Fibroblast of skin of right biceps (primary cell): ENCODE data around the gene KCNJ14.

Experiments used
- DNase-seq: peaks from one replicate; pipeline ENCODE4 v3.0.0-alpha.2; 2013

Gene KCNJ14

DNA sequence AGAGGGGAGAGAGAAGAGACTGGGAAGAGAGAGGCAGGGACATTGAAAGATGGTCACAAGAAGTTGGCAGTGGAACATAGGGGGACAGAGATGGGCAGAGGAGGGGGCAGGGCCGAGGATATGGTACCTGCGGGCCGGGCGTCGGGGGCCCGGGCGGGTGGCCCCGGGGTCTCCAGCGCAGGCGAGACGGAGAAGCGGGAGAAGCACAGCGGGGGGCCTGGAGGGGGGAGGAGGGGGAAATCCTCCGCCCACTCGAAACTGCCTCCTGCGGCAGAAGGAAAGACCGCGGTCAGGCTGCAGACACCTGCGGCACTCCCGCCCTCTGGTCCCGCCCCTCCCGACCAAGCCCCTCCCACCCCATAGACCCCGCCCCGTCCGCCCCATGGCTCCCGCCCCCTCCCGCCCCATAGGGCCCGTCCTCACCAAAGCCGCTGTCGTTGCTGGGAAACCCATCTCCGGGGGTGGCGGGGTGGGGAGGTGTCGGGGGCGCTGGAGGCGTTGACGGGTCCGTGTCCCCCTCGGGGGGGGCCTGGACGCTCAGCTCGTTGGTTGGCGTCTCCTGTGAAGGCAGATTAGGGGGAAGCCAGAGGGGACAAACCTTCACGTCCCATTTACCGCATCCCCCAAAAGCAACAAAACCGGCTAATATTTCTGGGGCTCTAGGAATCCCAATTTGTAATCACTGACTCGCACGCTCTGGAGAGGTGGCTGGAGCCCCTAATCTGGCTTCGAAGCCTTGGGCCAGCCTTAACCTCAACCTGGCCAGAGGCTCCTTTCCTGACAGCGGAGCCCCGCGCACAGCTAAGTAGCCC lies 35.8 kb downstream of the KCNJ14 start:
- peak; percentile 22 for DNase-seq

DNA sequence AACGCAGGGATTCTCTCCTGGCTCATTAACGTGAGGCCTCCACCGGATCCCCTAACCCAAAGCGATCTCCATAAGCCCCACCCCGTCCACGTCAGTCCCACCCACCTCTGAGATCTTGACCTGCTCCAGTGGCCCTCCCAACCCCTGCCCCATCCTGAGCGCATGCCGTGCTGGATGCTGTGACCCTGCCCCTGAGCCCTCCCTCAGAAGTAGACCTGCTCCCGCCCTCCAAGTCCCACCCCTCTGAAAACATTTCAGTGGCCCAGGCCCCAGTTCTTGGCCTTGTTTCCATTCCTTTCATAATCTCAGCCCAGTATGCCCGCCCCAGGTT lies 36.4 kb downstream of the KCNJ14 start:
- DNase-seq, result no peak

DNA sequence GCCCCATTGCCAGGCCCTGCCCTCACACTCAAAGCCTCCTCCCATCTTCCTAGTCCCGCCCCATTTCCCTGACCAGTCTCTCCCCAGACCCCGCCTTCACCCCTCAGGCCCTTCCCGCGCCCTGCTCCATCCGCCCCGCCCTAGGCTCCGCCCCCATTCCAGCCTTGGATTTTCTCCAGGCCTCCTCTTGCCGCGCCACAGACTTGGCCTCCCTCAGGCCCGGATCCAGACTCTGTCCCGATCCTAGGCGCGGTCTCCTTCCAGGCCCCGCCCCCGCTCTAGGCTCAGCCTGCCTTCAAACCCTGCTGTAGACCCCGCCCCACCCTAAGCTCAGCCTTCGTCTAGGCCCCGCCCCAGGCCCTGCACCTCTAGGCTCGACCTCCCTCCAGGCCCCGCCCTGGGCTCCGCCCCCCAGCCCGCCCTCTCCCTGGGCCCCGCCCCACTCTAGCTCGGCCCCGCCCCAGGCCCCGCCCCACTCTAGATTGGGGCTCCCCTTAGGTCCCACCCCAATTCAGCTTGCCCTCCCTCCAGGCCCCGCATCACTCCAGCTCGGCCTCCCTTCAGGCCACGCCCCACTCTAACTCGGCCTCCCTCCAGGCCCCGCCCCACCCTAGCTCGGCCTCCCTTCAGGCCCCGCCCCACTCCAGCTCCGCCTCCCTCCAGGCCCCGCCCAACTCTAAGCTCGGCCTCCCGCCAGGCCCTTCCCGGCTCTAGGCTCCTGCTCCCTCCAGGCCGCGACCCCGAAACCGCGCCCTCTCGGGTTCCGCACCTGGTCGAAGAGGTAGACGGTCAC lies 37.7 kb downstream of the KCNJ14 start:
- peak; percentile 97 for DNase-seq

DNA sequence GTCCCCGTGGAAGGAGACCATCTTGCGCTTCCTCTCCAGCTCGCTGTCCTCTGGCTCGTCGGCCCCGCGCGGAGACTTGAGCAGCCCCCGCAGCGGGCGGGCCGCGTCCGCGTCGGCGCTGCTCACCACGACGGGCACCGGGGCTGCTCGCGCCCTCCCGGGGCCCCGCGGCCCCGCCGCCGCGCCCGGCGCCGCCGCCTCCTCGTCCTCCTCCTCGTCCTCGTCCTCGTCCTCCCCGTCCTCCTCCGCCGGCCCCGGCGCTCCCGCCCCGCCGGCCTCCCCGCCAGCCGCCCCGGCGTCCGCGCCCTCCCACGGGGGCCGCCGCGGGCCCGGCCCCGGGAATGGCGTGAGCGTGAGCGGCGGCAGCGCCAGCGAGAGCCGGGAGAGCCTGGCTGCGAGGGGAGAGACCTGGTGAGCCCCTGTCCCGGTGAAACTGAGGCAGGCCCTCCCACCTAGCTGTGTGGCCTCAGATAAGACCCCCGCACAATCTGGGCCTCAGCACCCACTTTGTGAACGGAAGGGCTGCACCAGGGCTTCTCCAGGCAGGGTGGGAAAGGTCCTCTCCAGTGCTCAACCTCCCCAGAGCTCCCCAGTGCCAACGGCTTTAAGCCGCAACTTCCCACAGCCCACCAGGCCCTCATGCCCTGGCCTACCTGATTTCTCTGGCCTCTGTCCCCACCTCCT lies 38.5 kb downstream of the KCNJ14 start:
- DNase-seq, result no peak

DNA sequence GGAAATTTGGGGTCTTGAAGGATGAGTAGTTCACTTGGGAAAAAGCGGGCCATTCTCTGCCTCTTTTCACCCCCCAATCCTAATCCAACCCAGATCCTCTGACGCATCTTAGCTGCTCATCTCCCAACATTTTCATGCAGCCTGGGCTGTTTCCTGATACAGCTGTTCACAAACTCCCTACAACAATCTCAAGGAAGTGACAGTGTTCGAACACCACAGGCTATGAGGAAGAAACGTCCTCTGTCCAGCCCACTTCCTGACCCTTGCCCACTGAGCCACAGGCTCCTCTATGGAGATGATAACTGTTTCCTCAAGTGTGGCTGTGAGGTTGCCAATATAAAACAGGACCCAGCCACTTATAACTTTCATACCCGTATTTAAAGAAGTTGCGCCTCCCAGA lies 40.0 kb downstream of the KCNJ14 start:
- no peak for DNase-seq

DNA sequence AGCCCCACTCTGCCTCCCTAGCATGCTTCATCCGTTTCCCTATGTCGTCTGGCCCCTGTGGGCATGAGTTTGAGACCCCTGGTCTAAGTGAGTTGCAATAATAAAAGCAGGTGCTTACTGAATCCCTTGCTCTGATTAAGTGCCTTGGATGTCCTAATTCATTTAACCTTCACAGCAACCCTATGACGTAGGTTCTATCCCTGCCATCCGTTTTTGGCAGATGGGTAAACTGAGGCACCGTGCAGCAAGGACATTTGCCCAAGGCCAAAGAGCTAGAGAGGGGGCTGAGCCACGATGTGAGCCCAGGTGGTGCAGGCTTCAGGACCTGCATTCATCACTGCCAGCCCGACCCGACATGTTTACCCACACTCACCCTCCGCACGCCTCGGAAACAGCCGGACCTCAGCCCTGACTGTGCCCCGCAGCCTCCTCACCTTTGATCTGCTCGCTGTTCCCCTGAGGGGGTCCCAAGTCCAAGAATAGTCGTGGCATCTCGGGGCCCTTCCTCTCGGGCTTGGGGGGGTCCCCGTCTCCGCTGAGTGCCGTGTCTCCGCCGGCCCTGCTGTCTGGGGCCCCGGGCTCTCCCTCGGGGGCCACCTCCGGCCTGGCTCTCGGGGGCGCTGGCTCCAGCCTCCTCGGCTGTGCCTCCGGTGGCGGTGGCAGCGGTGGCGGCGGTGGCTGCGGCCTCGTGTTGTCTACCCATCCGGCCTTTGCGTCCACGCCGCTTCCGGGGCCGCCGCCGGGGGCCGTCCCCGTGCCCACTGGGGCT lies 41.8 kb downstream of the KCNJ14 start:
- no peak for DNase-seq

DNA sequence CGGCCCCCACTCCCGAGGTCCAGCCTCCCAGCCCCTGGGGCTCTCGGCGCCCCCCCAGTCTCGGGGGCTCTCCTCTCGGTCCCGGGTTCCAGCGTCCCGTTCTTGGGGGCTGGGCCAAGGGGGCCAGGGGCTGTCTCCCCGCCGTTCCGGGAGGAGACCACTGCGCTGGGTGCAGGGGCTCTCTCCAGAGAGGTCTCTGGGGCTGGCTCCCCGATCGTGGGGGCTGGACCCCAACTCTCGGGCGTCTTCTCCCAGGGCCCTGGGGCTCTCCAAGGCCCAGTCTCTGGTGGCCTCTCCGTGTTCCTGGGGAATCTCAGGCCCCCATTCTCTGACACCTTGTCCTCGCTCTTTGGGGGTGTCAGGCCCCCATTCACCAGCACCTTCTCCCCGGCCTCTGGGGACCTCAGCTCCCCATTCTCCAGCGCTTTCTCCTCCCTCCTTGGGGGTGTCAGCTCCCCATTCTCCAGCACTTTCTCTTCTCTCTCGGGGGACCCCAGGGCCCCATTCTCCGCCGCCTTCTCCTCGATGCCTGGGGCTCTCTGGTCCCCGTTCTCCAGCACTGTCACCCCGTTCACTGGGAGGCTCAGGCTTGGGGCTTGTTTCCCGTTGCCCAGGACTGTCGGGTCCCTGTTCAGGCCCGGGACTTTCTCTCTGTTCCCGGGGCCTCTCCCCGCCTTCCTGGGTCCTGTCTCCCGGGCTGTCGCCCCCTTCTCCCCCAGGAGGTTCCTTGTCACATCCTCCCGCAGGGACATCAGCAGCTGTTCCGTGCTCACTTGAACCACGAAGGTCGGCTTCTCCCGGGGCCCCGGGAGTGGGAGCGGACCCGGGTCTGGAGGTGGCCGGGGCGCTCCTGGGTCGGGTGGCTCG lies 42.6 kb downstream of the KCNJ14 start:
- DNase-seq, result no peak

DNA sequence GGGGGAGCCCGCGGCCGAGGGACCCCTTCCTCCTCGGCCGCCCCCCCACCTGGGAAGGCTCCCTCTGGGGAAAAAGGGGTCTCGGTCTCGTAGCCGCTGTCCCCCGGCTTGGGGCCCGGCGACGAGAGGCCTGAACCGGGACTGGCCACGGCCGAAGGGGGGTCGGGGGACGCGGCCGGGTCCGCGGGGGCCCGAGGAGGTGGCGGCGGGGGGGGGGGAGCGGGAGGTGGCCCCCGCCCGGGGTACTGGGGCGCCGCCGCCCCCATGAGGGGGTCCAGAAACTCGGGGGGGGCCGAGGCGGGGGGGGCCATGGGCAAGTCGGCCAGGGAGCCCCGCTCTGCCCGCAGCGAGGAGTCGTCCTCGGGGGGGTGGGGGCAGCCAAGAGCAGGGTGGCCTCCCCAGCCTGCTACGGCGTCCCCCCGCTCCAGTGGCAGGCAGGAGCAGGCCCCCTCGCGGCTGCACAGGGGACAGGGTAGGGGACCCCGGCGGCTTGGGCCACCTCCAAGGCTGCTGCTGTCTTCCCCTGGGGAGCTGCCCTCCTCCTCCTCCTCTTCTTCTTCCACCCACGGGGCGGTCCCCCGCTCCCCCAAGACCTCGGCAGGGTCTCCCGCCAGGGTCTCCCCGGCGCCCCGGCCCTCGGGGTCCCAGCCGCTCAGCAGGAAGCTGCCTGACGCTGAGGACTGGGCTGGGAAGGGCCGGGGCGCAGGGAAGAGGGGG lies 43.4 kb downstream of the KCNJ14 start:
- no peak for DNase-seq

DNA sequence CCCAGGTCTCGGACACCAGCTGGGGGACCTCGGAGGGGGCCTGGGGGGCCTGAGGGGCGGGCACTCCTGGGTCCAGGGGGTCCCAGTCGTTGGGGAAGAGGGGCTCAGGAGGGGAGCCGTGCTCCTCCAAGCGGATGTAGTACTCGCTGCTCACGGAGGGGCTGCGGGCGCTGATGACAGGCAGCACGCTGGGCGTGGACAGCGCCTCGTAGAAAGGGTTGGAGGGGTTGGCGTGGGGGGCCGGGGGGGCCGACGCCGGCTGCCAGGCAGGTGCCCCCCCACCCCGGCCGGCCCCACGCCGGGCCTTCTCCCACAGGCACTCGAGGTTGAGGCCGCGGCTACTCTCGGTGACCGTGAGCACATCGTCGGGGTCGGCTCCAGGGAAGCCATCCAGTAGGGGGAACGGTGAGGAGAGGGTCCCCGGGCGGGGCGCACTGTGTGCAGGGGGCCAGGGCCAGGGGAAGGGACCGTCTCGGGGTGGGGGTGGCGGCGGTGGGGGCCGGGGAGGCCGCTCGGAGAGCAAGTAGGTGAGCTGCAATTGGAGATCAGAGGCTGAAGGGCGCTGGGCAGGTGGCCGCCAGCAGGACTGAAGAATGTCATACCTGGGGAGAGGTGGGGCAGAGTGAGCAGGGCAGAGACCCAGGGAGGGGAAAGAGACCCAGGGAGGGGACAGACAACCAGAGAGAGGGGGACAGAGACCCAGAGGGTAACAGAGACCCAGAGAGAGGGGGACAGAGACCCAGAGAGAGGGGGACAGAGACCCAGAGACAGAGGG lies 44.1 kb downstream of the KCNJ14 start:
- no peak for DNase-seq

DNA sequence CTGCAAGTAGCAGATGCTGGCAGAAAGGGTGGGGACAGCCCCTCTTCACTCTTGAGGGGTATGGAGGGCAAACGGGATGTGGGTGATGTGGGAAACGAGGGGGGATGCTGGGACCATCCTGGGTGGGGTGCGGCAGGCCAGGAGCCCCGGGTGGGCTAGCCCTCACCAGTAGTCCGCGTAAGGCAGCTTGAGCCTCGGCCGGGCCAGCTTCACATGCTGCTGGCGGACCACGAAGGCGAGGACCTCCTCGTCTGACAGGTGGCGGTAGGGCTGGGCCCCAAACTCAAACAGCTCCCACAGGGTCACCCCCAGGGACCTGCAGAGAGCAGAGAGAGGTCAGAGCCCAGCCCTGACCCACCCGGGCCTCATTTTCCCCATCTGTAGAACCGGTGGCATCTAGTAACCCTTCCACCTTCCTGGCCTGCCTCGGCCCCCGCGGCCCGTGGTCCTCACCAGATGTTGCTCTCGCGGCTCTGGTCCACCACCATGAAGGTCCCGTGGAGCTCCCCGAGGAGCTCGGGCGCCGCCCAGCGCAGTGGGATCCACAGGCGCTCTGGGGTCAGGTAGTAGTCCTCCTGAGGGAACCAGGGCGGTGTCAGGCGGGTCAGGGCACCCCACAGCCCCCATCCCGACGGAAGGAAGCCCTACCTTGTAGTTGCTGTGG lies 45.6 kb downstream of the KCNJ14 start:
- DNase-seq, result no peak

DNA sequence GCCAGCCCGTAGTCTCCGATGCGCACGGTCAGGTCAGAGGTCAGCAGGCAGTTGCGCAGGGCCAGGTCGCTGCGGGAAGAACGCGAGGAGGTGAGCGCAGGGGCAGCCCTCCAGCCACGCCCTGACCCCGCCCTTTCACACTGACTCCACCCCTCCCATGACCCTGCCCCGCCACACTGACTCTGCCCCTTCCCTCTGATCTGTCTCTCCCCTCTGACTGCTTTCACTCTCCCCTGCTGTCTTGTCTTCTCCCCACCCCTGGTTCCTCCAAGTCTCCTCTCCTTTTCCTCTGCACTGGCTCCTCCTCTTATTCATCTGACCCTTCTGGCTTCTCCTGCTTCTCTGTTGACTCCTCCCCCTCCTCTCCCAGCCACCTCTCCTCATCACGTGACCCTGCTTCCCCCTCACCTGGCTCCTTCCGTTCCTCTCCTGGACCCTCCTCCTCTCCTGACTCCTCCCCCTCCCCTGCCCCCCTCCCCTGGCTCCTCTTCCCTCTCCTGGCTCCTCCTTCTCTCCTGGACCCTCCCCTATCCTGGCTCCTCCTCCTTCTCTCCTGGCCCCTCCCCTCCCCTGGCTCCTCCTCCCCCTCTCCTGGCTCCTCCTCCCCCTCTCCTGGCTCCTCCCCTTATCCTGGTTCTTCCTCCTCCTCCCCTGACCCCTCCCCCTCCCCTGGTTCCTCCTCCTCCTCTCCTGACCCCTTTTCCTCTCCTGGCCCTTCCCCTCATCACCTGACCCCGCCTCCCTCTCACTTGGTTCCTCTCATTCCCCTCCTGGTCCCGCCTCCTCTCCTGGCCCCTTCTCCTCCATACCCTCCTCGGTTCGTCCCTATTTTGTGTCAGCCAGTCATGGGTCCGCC lies 46.3 kb downstream of the KCNJ14 start:
- peak; percentile 51 for DNase-seq

DNA sequence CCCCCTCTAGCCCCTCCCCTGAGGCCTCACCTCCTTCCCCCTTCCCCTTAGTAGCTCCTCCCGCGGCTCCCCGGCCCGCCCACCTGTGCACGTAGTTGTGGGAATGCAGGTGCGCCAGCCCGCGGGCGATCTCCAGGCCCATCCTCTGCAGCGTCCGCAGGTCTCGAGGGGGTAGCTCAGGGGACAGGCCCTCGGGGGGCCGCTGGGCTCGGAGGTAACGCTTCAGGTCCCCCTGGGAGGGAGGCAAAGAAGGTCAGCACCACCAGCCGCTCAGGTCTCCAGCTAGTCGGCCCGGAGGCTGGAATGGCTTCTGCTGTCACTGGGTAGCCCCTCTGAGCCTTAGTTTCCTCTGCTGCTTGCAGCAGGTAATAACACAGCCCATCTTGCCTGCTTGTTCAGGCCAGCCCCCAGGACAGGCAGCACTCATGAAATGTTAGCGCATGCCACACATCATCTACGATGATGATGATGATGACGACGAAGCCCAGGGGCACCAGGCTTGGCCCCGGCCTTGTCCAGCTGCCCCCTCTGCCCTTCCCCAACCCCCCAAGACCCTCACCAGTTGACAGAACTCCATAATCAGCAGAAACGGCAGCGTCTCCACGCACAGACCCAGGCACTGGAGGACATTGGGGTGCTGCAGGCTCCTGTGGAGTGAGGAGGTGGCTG lies 47.1 kb downstream of the KCNJ14 start:
- DNase-seq, result no peak

DNA sequence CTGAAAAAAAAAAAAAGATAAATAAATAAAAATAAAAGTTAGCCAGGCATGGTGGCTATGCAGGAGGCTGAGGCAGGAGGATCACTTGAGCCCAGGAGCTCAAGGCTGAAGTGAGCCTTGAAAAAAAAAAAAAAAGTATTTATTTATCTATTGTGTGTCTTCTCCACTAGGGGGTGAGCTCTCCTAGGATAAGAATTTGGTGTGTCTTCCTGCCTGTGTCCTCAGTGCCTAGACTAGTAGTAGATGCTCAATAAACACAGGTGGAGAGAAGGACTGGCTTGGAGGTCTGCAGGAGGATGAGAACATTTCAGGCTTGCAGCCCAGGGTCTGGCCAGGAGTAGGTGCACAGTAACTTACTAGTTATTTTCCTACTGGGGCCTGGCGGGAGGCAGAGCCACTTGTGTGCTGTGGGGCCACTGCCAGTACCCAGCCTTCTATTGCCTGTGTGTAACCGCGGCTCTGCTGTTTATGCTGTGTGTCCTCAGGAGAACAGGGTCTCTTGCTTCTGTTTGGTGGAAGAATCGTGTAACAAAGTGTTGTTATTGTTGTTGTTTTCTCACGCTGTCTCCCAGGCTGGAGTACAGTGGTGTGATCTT lies 50.9 kb downstream of the KCNJ14 start:
- peak; percentile 58 for DNase-seq

DNA sequence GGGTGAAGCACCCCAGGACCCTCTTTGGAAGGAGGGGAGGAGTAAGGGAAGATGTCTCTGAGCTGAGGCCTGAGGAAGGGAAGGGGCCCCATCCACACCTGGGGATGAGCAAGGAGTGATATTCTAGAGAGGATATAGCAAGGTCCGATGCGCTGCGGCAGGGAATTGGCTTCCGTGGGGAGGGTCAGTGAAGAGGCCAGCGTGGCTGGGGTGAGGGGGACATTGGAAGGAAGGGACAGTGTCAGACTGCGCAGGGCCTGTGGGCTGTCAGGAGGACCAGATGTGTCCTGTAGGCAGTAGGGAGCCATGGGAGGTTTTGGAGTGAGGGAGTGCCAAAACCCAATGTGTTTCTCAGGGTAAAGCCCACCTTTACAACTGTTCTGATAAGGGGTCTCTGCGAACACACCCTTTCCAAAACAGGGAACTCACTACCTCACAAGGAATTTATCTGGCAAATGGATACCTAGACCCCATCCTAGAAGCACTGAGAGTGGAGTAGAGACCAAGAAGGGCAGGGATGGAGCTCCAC lies 52.6 kb downstream of the KCNJ14 start:
- DNase-seq, result no peak

DNA sequence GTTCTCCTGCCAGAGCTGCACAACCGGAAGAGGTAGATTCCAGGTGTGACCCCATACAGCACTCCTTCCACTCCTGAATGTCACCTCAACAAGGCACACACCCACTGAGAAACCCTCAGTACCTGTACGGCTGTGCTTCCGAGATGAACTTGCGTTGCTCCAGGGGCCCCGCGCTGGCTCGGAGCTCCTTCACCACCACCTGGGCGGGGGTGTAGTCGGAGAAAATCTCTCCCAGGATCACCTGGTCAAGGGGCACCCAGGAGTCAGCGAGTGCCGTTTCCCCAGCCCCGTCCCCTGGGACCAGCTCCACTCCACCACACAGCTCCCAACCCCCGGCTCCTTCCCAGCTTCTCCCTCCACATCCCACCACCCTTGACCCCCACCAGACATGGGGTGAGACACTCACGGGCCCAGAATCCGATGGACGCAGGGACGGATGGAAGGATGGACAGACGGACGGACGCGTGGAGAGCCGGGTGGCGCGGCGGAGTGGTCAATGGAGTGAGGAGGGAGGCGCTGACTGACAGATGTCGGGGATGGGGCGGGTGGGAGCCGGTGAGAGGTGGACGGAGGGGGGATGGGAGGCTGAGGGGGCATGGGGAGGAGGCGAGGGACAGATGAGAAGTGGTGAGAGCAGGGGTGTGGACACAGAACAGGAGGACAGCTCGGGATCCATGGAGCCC lies 53.5 kb downstream of the KCNJ14 start:
- no peak for DNase-seq

DNA sequence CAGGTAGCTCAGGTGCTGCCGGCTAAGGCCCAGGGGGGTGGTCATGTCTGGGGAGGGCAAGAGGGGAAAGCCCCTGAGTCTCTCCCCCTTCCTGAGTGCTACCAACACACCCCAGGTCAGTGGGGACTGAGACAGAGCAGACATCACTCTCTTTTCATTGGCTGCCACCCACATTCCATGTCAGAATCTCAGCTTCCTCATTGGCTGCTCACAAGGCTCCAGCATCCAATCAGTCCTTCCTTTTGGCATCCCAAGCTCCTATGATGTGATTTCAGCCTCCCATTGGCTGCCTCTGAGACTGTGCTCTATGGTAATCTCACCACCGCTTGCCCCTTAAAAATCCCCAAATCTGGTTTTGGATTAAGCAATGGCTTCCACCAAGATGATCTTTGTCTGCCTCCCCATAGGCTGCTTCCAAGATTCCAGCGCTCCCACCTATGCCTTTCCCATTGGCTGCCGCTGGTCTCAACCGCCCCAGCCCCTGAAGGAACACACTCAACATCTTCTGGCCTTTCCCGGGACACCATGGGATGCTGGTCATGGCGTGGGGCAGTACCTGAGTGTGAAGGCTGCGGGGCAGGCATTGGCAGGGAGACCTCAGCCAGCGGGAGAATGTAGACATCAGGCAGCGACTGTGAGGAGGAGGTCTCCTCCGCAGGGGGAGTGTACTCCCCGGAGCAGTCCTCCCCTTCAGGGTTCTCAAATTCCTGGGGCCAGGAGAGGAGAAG lies 54.3 kb downstream of the KCNJ14 start:
- no peak for DNase-seq
